GM18951 (cell line): ENCODE measurements around the gene ITPR2.

Experiments used
- POLR2A ChIP-seq: IDR thresholded peaks from 4 replicates; pipeline ENCODE4 v1.6.1; 2011; ENCODE audit warnings: mild to moderate bottlenecking; ENCODE audit not compliant: insufficient read length, insufficient read depth; ENCODE audit errors: extremely low read depth
- in situ Hi-C: fragments of 300-500 bp; cut with MboI; formaldehyde crosslinking; loops from one replicate; pipeline ENCODE4 v1.12.0; 2022; ENCODE audit warnings: low sequenced_read_pairs, mixed read lengths, inconsistent platforms; ENCODE audit not compliant: unreplicated experiment

The ITPR2 gene

DNA sequence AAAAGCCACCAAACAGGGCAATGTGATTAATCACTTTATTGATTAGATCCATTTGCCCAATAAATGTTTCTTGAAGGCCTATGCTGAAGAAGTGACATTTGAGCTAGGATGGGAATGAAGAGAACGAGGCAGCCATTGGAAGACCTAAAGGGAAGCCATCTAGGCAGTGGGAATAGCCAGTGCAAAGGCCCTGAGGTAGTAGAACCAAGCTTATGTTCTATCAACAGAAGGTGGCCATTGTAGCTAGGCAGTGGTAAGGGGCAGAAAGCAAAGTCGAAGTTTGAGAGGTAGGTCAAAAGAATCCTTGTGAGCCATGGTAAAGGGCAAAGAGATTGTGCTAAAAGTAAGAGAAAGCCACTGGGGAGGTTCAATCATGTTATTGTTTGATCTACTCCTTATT, 173.1 kb downstream of the ITPR2 start:
- TF ChIP-seq POLR2A: no peak
- in situ Hi-C loops: no loop called here

DNA sequence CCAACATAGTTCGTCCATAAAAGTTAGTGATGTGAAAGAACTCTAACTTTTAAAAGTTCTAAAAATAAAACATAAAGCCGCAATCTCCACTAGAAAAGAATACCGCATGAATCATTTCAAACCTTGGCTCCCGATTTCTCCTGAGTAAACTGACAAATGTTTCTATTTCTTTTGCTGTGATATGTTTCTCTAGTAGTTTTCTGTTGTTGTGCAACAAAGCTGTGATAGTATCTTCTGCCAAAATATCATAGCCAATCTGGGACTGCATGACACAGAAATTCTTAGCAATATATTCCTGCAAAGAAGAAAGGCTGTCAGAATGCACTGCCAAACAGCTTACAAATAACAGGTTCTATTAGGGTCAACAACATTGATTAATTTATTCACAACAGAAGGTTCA, 174.0 kb downstream of the ITPR2 start:
- no peak for TF ChIP-seq POLR2A
- in situ Hi-C loops: no loop called here

GRCh38 chr12:26654623-26655022, 178.4 kb downstream of the ITPR2 start:
- no peak for TF ChIP-seq POLR2A
- in situ Hi-C loops: no loop called here

GRCh38 chr12:26651566-26652188, 181.3 kb downstream of the ITPR2 start:
- no peak for TF ChIP-seq POLR2A
- in situ Hi-C loops: no loop called here

DNA sequence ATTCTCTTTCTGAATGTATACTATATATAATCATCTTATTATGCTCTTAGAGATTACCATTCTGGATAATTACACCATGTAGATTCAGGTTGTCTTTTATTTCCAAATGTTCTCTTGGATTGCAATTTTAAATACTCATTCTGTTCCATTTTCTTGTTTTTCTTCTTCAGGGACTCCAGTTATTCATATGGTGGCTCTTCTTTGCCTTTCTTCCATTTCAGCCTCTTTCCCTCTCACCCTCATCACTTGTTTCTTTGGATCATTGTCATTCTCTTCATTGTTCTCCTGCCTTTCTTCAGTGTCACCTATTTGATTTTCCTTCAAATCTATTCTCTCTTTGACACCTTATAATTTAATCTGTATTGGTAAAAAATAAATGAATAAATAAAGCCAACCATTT, 182.0 kb downstream of the ITPR2 start:
- TF ChIP-seq POLR2A: no peak
- in situ Hi-C loops: no loop called here

GRCh38 chr12:26648999-26649398, 184.0 kb downstream of the ITPR2 start:
- in situ Hi-C loops: loop anchor here (25.0 kb wide), 1 partner anchor 562 kb away; no protein-coding TSS in a partner anchor
- no peak for TF ChIP-seq POLR2A

GRCh38 chr12:26648584-26648983, 184.4 kb downstream of the ITPR2 start:
- in situ Hi-C loops: loop anchor here (25.0 kb wide), 1 partner anchor 561 kb away; no protein-coding TSS in a partner anchor
- TF ChIP-seq POLR2A: no peak

DNA sequence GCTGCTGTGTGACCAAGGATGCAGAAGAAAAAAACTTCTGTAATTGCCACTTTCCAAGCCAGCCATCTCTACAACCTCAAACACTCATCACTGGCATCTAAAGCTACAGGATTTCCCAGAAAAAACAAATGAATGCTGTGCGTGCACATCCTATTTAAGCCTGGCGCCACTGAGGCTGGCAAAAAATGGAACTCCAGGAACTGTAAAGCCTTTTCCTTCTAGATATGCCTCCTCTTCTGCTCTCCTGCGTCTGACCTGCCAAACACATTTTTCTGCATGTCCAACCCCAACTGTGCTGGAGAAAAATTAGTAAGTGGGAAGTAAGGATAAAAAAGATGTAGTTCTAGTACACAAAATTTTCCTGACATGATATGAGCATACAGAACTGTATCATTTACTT, 184.9 kb downstream of the ITPR2 start:
- in situ Hi-C loops: loop anchor here (25.0 kb wide), 1 partner anchor 561 kb away; no protein-coding TSS in a partner anchor
- TF ChIP-seq POLR2A: no peak

- in situ Hi-C loops: loop anchor here (25.0 kb wide), 1 partner anchor 560 kb away; no protein-coding TSS in a partner anchor
- no peak for TF ChIP-seq POLR2A
Observed at GRCh38 chr12:26647088-26647487, 185.9 kb downstream of the ITPR2 start.

GRCh38 chr12:26646571-26646970, 186.4 kb downstream of the ITPR2 start:
- in situ Hi-C loops: loop anchor here (25.0 kb wide), 1 partner anchor 559 kb away; no protein-coding TSS in a partner anchor
- TF ChIP-seq POLR2A: no peak

- in situ Hi-C loops: loop anchor here (25.0 kb wide), 1 partner anchor 557 kb away; no protein-coding TSS in a partner anchor
Observed at GRCh38 chr12:26644376-26644775, 188.6 kb downstream of the ITPR2 start.

DNA sequence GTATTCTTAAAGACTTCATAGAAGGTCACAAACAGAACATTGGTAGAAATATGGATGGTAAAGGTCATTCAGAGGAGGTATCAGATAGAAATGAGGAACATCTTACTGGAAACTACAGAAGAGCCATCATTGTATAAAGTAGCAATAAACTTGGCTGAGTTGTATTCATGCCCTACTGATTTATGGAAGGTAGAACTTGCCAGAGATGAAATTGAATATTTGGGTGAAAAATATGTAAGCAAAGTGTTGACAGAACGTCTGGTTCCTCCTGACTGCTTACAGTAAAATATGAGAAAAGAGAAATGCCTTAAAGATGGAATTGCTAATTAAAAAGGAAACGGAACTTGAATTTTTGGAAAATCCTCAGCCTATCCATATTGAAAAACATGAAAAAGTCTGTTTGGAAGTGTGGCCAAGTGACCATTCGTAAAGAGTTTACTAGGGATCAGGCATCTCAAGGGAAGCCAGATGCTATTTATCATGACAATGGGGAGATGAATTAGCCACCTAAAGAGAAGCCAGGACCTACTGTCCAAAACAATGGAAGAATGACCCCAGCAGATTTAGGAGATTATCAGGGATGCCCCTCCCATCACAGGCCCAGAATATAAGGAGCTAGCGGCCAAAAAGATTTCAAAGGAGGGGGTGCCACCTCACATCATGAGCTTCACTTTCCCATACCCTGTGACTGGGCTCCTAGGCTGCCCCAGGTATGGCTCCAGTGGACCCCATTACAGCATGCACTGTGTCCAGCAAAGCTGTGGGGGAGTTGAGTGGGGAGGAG, 189.3 kb downstream of the ITPR2 start:
- TF ChIP-seq POLR2A: no peak
- in situ Hi-C loops: loop anchor here (25.0 kb wide), 1 partner anchor 556 kb away; no protein-coding TSS in a partner anchor

- in situ Hi-C loops: loop anchor here (25.0 kb wide), 1 partner anchor 555 kb away; no protein-coding TSS in a partner anchor
Observed at GRCh38 chr12:26642361-26642760, 190.6 kb downstream of the ITPR2 start.

DNA sequence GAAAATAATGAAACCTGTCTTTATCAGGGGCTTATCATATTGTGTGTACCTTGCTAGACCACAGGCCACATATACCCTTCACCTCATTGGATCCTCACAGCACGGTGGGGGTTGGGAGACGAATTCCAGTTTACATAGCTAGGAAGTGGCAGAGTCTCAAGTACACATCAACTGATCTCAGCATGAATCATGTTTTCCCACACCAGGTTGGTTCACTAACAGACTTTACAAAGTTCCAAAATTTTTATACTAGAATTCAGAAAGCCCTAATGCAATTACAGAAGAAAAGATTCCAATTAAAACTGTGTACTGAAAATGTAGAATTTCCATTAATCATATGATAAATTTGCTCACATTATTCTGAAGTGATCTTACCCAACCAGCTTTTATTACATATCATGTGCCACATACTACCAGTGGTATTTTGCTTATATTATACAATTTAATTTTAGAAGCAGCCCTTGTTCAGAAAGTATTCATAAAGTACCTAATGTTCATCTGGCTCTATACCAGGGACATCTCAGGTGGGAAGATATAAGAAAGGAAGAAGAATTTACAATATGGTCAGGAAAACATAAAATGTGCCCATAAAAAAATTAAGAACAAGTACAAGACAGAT, 196.2 kb downstream of the ITPR2 start:
- in situ Hi-C loops: loop anchor here (25.0 kb wide), 1 partner anchor 550 kb away; no protein-coding TSS in a partner anchor
- TF ChIP-seq POLR2A: no peak

More at GRCh38 chr12:26642361-26642760, 190.6 kb downstream of the ITPR2 start:
- no peak for TF ChIP-seq POLR2A
